Keratinocyte (primary cell): ENCODE results near the gene GRAMD1A. TPM values are rescaled to one million over a fixed set of nuclear protein-coding genes. Genes with fewer than 3 reads are reported as not detected.

ENCODE experiments used
- DNase-seq: peaks from one replicate; pipeline ENCODE4 v3.0.0-alpha.2; 2011; ENCODE audit warnings: low read depth, missing footprints, low spot score
- FAIRE-seq: peaks from 2 replicates; lab custom pipeline; 2011; peaks lifted over from hg19 to GRCh38; lab: Jason Lieb, UNC
- H2AFZ ChIP-seq: 2 replicates; pipeline ENCODE4 v1.6.0; 2012; ENCODE audit warnings: low read length, control low read depth, inconsistent platforms; ENCODE audit not compliant: control insufficient read depth
- H3K27ac ChIP-seq: 2 replicates; pipeline ENCODE4 v1.5.1; 2011; ENCODE audit warnings: low read length; ENCODE audit not compliant: control insufficient read depth, insufficient read depth
- H3K27me3 ChIP-seq: 3 replicates; pipeline ENCODE4 v1.6.0; 2011; ENCODE audit warnings: low read length; ENCODE audit not compliant: control insufficient read depth, insufficient read depth; ENCODE audit errors: extremely low read depth
- H3K36me3 ChIP-seq, 2 experiments: 2 replicates in 1 of 2; 3 replicates in 1 of 2; pipeline ENCODE4 v1.5.1; 2011; ENCODE audit warnings: low read length in 2 of 2, mild to moderate bottlenecking in 1 of 2; ENCODE audit not compliant: control insufficient read depth in 2 of 2, insufficient read depth in 2 of 2; ENCODE audit errors: extremely low read depth in 1 of 2
- H3K4me1 ChIP-seq: 3 replicates; pipeline ENCODE4 v1.5.1; 2011; ENCODE audit warnings: low read length; ENCODE audit not compliant: control insufficient read depth, insufficient read depth; ENCODE audit errors: extremely low read depth
- H3K4me2 ChIP-seq: 3 replicates; pipeline ENCODE4 v1.6.0; 2011; ENCODE audit warnings: low read depth, low read length; ENCODE audit not compliant: control insufficient read depth, insufficient read depth; ENCODE audit errors: extremely low read depth
- H3K4me3 ChIP-seq, 3 experiments: fragments of 200-600 bp in 1 of 3; sonication (generic) in 1 of 3; 2 replicates in 2 of 3; 3 replicates in 1 of 3; pipeline ENCODE4 v1.5.1; 2011 to 2016; ENCODE audit warnings: low read length in 3 of 3, mild to moderate bottlenecking in 3 of 3, control low read depth in 2 of 3, inconsistent platforms in 1 of 3, low read depth in 1 of 3, mixed read lengths in 1 of 3, mixed run types in 1 of 3, moderate library complexity in 1 of 3; ENCODE audit not compliant: control insufficient read depth in 2 of 3, insufficient read depth in 2 of 3; ENCODE audit errors: extremely low read depth in 1 of 3
- H3K79me2 ChIP-seq: 2 replicates; pipeline ENCODE4 v1.6.0; 2012; ENCODE audit warnings: low read length; ENCODE audit not compliant: control insufficient read depth, insufficient read depth
- H3K9ac ChIP-seq: 3 replicates; pipeline ENCODE4 v1.6.0; 2011; ENCODE audit warnings: low read length; ENCODE audit not compliant: control insufficient read depth, insufficient read depth; ENCODE audit errors: extremely low read depth
- H3K9me1 ChIP-seq: 3 replicates; pipeline ENCODE4 v1.6.0; 2011; ENCODE audit warnings: low read length; ENCODE audit not compliant: control insufficient read depth, insufficient read depth; ENCODE audit errors: extremely low read depth
- H3K9me3 ChIP-seq: 2 replicates; pipeline ENCODE4 v1.5.1; 2012; ENCODE audit warnings: low read depth, low read length; ENCODE audit not compliant: control insufficient read depth
- H4K20me1 ChIP-seq: 3 replicates; pipeline ENCODE4 v1.6.0; 2011; ENCODE audit warnings: low read length; ENCODE audit not compliant: control insufficient read depth, insufficient read depth; ENCODE audit errors: extremely low read depth
- CTCF ChIP-seq, 3 experiments: IDR thresholded peaks in 1 of 3; conservative IDR thresholded peaks in 1 of 3; optimal IDR thresholded peaks in 1 of 3; 2 replicates in 2 of 3; 3 replicates in 1 of 3; pipeline versions ENCODE3 to v1.5.1; 2011; ENCODE audit warnings: low read length in 3 of 3, mild to moderate bottlenecking in 3 of 3, moderate library complexity in 2 of 3, control low read depth in 1 of 3, inconsistent platforms in 1 of 3; ENCODE audit not compliant: insufficient read depth in 2 of 3; ENCODE audit errors: extremely low read depth in 1 of 3
- EZH2 ChIP-seq: IDR thresholded peaks from one replicate; pipeline ENCODE4 v1.6.1; 2012; ENCODE audit warnings: inconsistent platforms, mild to moderate bottlenecking, low read length, moderate library complexity
- dilution Hi-C: fragments of 300-500 bp; cut with MboI; formaldehyde crosslinking; loops from one replicate; pipeline ENCODE4 v1.7.0; 2020; ENCODE audit warnings: low sequenced_read_pairs; ENCODE audit not compliant: extremely low pct_ligation_motif_present
- polyA plus RNA-seq, 5 experiments: library from polyadenylated mRNA; depleted of rRNA in 3 of 5; stranded (reverse) in 3 of 5; stranded (forward) in 1 of 5; unstranded in 1 of 5; fragments of >200 nt; gene quantifications; 1 replicate in 1 of 5; 2 replicates in 3 of 5; 3 replicates in 1 of 5; pipeline versions ENCODE4 v1.2.1 to v1.2.3, GENCODE V29; 2011 to 2012; ENCODE audit warnings: missing spikeins in 2 of 5, low read depth in 1 of 5, low replicate concordance in 1 of 5

Gene GRAMD1A
- polyA plus RNA-seq, 1 donor (not counting 4 experiments of a cell fraction or from before 2014, with no cell fraction given), result 24.6 TPM

GRCh38 chr19:35034588-35035382 lies 34.7 kb downstream of the GRAMD1A start:
- TF ChIP-seq EZH2 (no peak), CTCF (optimal IDR thresholded peaks at IDR 0.05 in 1 of 3, IDR thresholded peaks at IDR 0.05 in 1 of 3, conservative IDR thresholded peaks at IDR 0.05 in 1 of 3; ENCODE audit: extremely low read depth in 1 of 3, insufficient read depth in 2 of 3, low read length in 3 of 3) (no peak)
- no peak for DNase-seq
- Histone ChIP-seq H3K27ac (no peak overlapping the region), H3K9me3 (no peaks in the 10 kb centered on the region), H2AFZ (no peak overlapping the region), H3K79me2 (no peaks in the 10 kb centered on the region), H3K9ac (no peak overlapping the region), H3K4me2 (no peak overlapping the region), H4K20me1 (no peaks in the 10 kb centered on the region), H3K4me3 (no peak overlapping the region), H3K4me1 (peaks cover 1% of the 10 kb centered on the region), H3K9me1 (no peaks in the 10 kb centered on the region), H3K36me3 (no peaks in the 10 kb centered on the region), H3K27me3 (peaks cover 38% of the 10 kb centered on the region)
- no peak for FAIRE-seq
- dilution Hi-C loops, result no loop called here

- no peak for TF ChIP-seq EZH2
- TF ChIP-seq CTCF (optimal IDR thresholded peaks at IDR 0.05 in 1 of 3, IDR thresholded peaks at IDR 0.05 in 1 of 3, conservative IDR thresholded peaks at IDR 0.05 in 1 of 3; ENCODE audit: extremely low read depth in 1 of 3, insufficient read depth in 2 of 3, low read length in 3 of 3), result no peak
- no peak overlapping the region for H3K4me2 ChIP-seq
- FAIRE-seq (no peak), DNase-seq (no peak)
- H3K27me3 ChIP-seq, result peaks cover 27% of the 10 kb centered on the region
- no peaks in the 10 kb centered on the region for H3K79me2 ChIP-seq
- no peaks in the 10 kb centered on the region for H3K36me3 ChIP-seq
- dilution Hi-C loops, result no loop called here
- H2AFZ ChIP-seq, result no peak overlapping the region
- peaks cover 2% of the 10 kb centered on the region for H3K4me1 ChIP-seq
- no peak overlapping the region for H3K9ac ChIP-seq
- no peak overlapping the region for H3K27ac ChIP-seq
- H4K20me1 ChIP-seq, result no peaks in the 10 kb centered on the region
- H3K9me1 ChIP-seq, result no peaks in the 10 kb centered on the region
- H3K4me3 ChIP-seq, result no peak overlapping the region
- no peaks in the 10 kb centered on the region for H3K9me3 ChIP-seq
These were observed 37.8 kb downstream of the GRAMD1A start for GRCh38 chr19:35037716-35038622.
